SIG-M5 (cell line): ENCODE data around the gene POLR3H.
"Not testable (repeated sequence)": the region's sequence is repeated elsewhere in the genome, so short reads cannot be mapped to it uniquely, and the experiment has no call there.

Source experiments
- DNase-seq: peaks from one replicate; lab custom pipeline; 2025; lab: John Stamatoyannopoulos, UW

Gene POLR3H, protein sequence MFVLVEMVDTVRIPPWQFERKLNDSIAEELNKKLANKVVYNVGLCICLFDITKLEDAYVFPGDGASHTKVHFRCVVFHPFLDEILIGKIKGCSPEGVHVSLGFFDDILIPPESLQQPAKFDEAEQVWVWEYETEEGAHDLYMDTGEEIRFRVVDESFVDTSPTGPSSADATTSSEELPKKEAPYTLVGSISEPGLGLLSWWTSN

GRCh38 chr22:41543854-41544670, at the start of gene POLR3H:
POLR3H (minus strand) TSS chr22:41544470; CDS start chr22:41544101, 369 bp downstream.
- DNase-seq, result peak; percentile 60

- not testable (repeated sequence) for DNase-seq
These were observed 49.2 kb upstream of the POLR3H start for GRCh38 chr22:41593336-41593960.

GRCh38 chr22:41589391-41590241, 45.3 kb upstream of the POLR3H start, which contains the start of gene PMM1:
PMM1 (minus strand) TSS chr22:41589840; CDS start chr22:41589805, 35 bp downstream.
- DNase-seq, result peak; percentile 90

GRCh38 chr22:41587347-41587723, 43.1 kb upstream of the POLR3H start:
- DNase-seq, result no peak

DNA sequence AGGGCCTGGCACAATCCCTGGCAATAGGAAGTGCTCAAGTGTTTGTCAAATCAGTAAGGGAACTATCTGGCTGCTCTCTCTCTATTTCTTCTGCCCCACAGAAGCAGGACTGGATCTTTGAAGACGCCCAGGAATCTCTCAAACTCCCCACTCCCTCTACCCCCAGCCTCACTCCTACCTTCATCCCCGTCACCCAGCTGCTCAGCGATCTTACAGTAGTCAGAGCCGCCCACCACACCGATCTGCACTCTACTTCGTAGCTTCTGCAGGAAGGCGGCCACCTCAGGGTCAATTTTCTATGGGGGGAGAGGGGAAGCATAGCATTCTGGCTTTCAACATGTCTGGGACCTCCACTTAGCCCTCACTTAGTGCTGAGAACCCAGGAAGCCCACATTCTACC, 41.6 kb upstream of the POLR3H start:
- no peak for DNase-seq

- no peak for DNase-seq
These were observed 40.6 kb upstream of the POLR3H start for GRCh38 chr22:41584881-41585280.

DNA sequence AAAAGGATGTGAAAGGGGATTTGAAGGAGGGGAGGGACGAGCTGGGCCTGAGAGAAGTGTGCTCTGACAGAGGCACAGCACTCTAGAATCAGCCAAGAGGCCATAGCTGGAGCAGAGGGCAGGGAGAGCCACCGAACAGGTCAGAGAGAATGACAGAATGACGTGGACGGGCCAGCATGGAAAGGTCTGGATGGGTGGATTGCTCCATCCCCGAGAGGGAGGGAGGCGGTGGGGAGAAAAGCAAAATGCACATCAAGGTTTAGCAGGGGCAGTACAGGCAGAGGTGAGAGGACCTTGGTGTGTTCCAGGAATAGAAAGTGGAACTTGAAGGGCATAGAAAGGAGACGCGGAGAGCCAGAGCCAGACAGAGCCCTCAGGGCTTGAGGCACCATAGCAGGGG, 38.4 kb upstream of the POLR3H start:
- DNase-seq, result no peak

DNA sequence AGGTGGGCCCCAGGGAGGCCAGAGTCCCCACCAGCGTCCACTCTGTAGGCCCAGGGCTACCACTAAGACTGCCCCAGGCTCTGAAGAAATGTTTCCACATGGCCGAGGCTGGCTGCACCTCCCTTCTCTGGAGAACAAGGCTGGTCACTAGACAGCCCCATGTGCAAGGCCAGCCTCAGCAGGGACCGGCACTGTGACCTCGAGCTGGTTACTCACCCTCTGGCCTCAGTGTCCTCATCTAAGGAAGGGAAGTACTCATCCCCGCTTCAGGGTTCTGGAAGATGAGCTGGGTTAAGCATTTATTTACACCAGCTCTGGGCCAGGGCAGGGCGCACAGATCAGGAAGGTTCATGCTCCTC, 35.7 kb upstream of the POLR3H start:
- DNase-seq, result no peak

DNA sequence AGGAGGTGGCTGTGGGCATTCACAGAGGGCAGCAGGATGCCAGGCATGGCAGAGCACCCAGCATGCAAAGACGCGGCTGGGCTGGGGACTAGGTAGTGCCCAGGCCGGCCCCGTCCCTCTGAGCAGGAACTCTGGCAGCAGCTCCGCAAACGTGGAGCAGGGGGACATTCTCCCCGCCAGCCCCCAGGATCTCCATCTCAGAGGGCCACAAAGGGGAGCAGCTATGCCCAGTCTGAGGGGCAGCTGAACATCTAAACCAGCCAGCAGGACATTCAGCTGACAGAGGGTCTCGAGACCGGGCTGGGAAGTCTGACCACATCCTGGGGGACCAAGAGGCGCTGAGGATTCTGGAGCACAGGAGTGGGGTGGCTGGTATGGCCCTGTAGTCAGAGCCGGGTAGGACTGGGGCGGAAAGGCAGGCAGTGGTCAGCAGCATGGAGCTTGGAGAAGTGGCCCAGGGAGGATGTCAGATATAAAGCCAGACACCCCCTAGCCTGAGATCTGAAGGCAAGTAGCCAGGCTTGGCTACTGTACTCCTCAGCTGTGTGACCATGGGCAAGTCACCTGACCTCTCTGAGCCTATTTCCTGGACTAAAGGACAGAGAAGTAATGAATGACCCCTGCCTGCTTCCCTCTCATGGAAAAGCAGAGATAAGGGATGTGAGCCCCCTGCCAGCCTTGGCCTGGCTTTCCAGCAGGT, 35.2 kb upstream of the POLR3H start:
- no peak for DNase-seq

GRCh38 chr22:41578818-41579217, 34.5 kb upstream of the POLR3H start:
- no peak for DNase-seq

DNA sequence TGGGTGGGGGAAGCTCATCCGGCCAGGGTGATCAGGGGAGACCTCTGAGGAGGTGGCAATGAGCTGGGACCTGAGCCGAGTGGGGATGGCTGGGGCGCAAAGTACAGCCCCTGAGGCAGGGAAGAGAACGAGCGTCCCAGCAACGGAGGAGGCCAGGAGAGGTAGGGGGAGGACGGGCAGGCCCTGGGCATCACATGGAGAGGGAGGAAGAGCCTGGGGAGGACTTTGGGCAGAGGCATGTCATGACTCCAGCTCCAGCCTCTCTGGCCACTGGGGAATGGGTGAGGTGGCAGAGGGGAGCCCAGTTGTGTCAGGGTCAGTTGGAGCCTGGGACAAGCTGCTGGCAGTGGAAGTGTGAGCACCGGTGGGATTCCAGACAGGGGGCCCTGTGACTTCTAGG, 33.8 kb upstream of the POLR3H start:
- no peak for DNase-seq

GRCh38 chr22:41576877-41577276, 32.6 kb upstream of the POLR3H start:
- DNase-seq, result no peak

- DNase-seq, result no peak
These were observed 31.3 kb upstream of the POLR3H start for GRCh38 chr22:41575533-41575932.

DNA sequence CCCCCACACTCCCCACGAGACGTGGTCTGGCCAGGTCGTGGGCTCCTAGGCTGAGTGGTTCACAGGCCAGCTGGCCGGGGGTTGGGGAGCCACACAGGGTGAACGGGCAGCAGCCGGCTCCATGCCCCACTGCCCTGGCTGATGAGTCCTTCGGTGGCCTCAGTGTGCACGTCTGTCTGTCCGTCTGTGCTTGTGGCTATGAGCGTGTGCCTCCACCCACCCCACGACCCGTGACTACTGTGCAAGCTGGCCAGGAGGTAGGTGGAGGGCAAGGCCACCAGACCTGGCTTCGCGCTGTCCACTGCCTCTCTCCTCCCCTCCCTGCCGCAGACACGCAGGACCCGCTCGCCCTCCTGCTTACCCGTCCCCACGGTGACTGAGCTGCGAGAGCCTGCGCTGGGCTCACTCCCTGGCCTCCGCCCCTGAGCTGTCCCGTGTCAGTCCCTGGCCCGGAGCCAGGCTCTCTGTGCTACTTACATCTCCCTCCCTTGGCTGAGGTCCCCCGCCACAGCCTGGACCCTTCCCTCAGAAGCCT, 30.6 kb upstream of the POLR3H start:
- DNase-seq, result no peak

GRCh38 chr22:41573677-41574076, 29.4 kb upstream of the POLR3H start:
- no peak for DNase-seq

GRCh38 chr22:41572305-41572704, 28.0 kb upstream of the POLR3H start:
- not testable (repeated sequence) for DNase-seq

- no peak for DNase-seq
These were observed 27.5 kb upstream of the POLR3H start for GRCh38 chr22:41571786-41572185.

GRCh38 chr22:41570221-41570620, 26.0 kb upstream of the POLR3H start:
- DNase-seq, result no peak

DNA sequence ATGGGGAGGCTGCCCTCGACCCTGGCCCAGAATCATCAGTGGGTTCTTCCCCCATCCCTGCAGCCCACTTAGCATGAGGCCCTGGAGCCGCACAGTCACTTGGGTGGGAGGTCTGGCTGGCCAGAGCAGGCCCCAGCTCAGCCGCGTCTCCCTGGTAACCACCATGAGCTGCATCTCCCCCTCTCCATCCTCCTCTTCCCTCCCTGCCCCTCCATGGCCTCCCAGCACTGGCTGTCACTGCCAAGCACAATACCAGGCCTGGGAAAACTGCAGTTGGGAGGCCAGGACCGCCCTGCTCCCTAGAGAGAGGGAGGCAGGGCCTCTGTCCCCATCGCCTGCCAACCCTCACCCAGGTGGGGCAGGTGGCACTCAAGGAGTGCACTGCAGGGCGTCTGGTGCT, 24.5 kb upstream of the POLR3H start:
- DNase-seq, result no peak

DNA sequence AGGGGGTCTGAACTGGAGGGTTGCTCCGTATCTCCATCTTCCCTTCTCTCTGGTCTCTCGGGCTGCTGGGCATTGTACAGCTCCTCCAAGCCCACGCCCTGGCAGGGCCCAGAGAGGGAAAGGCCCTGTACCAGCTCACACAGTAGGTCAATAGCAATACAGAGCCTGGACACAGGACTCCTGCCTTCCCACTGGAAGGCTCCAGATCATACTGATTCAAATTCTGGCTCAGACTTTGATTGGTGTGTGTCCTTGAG, 23.2 kb upstream of the POLR3H start:
- DNase-seq, result no peak

- DNase-seq, result no peak
These were observed 21.3 kb upstream of the POLR3H start for GRCh38 chr22:41565403-41566054.
